Effector memory CD4-positive, alpha-beta T cell (primary cell): Measurements from ENCODE around the gene LGALS4.
"Not testable (repeated sequence)": the region's sequence is repeated elsewhere in the genome, so short reads cannot be mapped to it uniquely, and the experiment has no call there.

Experiments
- DNase-seq, 3 donors: peaks; one replicate each; pipeline ENCODE4 v3.0.0-alpha.2; 2020
- H3K27ac ChIP-seq: 2 replicates; pipeline ENCODE4 v1.7.0; 2013; ENCODE audit warnings: mild to moderate bottlenecking, low read length, moderate library complexity; ENCODE audit not compliant: insufficient read depth, poor library complexity, severe bottlenecking
- H3K27me3 ChIP-seq: replicated peaks from 2 replicates; pipeline ENCODE4 v1.7.0; 2013; ENCODE audit warnings: mild to moderate bottlenecking, low read length; ENCODE audit not compliant: insufficient read depth, control insufficient read depth, poor library complexity, severe bottlenecking
- H3K36me3 ChIP-seq: 2 replicates; pipeline ENCODE4 v1.7.0; 2013; ENCODE audit warnings: mild to moderate bottlenecking, low read length, moderate library complexity; ENCODE audit not compliant: control insufficient read depth, insufficient read depth
- H3K4me1 ChIP-seq: 2 replicates; pipeline ENCODE4 v1.7.0; 2013; ENCODE audit warnings: low read length, mild to moderate bottlenecking; ENCODE audit not compliant: control insufficient read depth, insufficient read depth, poor library complexity, severe bottlenecking
- H3K4me3 ChIP-seq: 2 replicates; pipeline ENCODE4 v1.7.0; 2013; ENCODE audit warnings: low read length, low read depth, mild to moderate bottlenecking; ENCODE audit not compliant: insufficient read depth, poor library complexity, severe bottlenecking
- H3K9me3 ChIP-seq: 2 replicates; pipeline ENCODE4 v1.7.0; 2013; ENCODE audit warnings: mild to moderate bottlenecking, low read length, moderate library complexity; ENCODE audit not compliant: control insufficient read depth

The LGALS4 gene

GRCh38 chr19:38761884-38762389, 50.8 kb downstream of the LGALS4 start:
- H3K9me3 ChIP-seq, DNase-seq, H3K4me1 ChIP-seq, H3K4me3 ChIP-seq, H3K36me3 ChIP-seq, H3K27ac ChIP-seq, H3K27me3 ChIP-seq: not testable (repeated sequence)

DNA sequence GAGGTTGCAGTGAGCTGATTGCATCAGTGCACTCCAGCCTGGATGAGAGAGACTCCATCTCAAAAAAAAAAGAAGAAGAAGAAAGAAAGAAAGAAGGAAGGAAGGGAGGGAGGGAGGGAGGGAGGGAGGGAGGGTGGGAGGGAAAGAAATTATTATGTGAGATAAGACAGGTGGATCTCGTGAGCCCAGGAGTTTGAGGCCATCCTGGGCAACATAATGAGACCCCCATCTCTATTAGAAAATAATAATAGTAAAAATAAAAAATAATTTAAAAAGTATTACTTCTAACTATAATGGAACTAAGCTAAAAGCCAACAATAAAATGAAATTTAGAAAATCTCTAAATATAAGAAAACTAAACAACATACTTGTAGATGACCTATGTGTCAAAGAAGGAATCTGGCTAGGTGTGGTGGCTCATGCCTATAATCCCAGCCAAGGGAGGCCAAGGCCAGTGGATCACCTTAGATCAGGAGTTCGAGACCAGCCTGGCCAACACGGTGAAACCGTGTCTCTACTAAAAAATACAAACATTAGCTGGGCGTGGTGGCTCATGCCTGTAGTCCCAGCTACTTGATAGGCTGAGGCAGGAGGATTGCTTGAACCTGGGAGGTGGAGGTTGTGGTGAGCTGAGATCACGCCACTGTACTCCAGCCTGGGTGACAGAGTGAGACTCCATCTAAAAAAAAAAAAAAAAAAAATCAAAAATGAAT, 51.8 kb downstream of the LGALS4 start:
- not testable (repeated sequence) for H3K9me3 ChIP-seq, H3K4me1 ChIP-seq, H3K36me3 ChIP-seq, H3K4me3 ChIP-seq, H3K27me3 ChIP-seq, H3K27ac ChIP-seq, DNase-seq

GRCh38 chr19:38759590-38760003, 53.1 kb downstream of the LGALS4 start:
- Histone ChIP-seq H3K4me3 (no peak overlapping the region), H3K9me3 (no peaks in the 10 kb centered on the region), H3K27me3 (no peaks in the 10 kb centered on the region), H3K36me3 (no peaks in the 10 kb centered on the region), H3K4me1 (no peaks in the 10 kb centered on the region), H3K27ac (no peak overlapping the region)
- DNase-seq: no peak

DNA sequence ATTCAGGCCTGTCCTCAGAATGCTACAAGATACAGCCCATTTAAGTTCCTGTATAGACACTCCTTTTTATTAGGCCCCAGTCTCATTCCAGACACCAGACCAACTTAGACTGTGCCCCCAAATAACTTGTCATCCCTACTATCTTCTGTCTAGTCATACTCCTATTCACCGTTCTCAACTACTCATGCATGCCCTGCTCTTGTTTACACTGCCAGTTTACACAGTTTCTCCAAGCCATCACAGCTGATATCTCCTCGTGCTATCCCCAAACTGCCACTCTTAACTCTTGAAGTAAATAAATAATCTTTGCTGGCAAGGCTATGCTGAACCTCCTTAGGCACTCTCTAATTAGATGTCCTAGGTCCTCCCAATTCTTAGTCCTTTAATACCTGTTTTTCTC, 58.5 kb downstream of the LGALS4 start:
- H3K27me3 ChIP-seq, H3K36me3 ChIP-seq, H3K27ac ChIP-seq, H3K4me3 ChIP-seq, H3K9me3 ChIP-seq, H3K4me1 ChIP-seq, DNase-seq: not testable (repeated sequence)

- not testable (repeated sequence) for H3K4me3 ChIP-seq, H3K9me3 ChIP-seq, H3K4me1 ChIP-seq, H3K27ac ChIP-seq, DNase-seq, H3K36me3 ChIP-seq, H3K27me3 ChIP-seq
Measured at GRCh38 chr19:38753783-38754182, 59.0 kb downstream of the LGALS4 start.
